LNCaP clone FGC (cell line): ENCODE results near the gene SBF1.

Experiments
- DNase-seq: peaks from one replicate; pipeline ENCODE4 v3.0.0-alpha.2; 2011; ENCODE audit warnings: low read depth
- H3K4me3 ChIP-seq: 2 replicates; pipeline ENCODE4 v1.5.1; 2011; ENCODE audit warnings: mild to moderate bottlenecking, low read depth, low read length, control low read depth
- TF ChIP-seq, protein P1 (sequence below): IDR thresholded peaks from 2 replicates; pipeline ENCODE4 v1.5.1; 2012; ENCODE audit warnings: mild to moderate bottlenecking; ENCODE audit not compliant: control insufficient read depth, insufficient read depth; ENCODE audit errors: extremely low read depth

The SBF1 gene

DNA sequence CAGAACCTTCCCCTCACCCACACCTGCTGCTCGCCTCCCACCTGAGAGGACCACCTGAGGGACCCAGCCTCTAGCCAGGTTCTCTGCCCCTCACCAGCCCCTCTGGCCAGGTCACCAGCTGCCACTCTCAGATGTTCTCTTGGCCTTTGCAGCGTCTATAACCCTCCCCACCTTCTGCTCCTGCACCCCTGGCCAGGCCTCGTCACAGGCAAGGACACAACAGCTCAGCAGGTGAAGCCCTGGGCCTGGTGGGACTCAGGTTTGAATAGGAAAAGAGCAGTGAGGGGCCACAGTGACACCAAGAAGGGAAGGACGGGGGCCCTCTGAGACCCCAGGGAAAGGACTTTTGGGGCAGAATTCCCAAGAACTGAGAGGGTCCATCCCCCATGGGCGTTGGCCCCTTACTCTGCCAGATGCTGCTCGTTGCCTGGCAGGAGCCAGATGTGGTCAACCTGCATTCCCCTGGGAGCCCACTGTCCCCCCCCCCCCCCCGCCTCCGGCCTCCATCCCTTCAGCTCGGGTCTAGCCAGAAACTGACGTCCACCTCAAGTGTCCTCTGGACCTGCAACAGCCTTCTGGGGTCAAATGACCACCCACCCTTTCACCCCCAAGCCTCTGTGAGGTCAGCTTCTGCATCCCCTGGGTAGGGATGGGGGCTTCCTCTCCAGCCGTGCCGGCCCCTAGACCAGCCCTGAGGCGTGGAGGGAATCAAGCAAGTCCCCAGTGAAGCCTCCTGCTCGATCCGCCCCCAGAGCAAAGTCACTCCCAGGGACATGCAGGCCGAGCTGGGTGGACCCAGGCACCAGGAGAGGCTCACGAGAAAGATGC, 28.7 kb downstream of the SBF1 start:
- TF ChIP-seq, protein P1, sequence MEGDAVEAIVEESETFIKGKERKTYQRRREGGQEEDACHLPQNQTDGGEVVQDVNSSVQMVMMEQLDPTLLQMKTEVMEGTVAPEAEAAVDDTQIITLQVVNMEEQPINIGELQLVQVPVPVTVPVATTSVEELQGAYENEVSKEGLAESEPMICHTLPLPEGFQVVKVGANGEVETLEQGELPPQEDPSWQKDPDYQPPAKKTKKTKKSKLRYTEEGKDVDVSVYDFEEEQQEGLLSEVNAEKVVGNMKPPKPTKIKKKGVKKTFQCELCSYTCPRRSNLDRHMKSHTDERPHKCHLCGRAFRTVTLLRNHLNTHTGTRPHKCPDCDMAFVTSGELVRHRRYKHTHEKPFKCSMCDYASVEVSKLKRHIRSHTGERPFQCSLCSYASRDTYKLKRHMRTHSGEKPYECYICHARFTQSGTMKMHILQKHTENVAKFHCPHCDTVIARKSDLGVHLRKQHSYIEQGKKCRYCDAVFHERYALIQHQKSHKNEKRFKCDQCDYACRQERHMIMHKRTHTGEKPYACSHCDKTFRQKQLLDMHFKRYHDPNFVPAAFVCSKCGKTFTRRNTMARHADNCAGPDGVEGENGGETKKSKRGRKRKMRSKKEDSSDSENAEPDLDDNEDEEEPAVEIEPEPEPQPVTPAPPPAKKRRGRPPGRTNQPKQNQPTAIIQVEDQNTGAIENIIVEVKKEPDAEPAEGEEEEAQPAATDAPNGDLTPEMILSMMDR = no peak
- DNase-seq = no peak
- no peak overlapping the region for H3K4me3 ChIP-seq

- DNase-seq = no peak
- H3K4me3 ChIP-seq = no peak overlapping the region
- TF ChIP-seq, protein P1 = no peak
These were observed 29.6 kb downstream of the SBF1 start for GRCh38 chr22:50445071-50445879.

- peak; percentile 39 for DNase-seq
- TF ChIP-seq, protein P1 = no peak
- no peak overlapping the region for H3K4me3 ChIP-seq
These were observed 30.2 kb downstream of the SBF1 start for GRCh38 chr22:50444663-50445062.

DNA sequence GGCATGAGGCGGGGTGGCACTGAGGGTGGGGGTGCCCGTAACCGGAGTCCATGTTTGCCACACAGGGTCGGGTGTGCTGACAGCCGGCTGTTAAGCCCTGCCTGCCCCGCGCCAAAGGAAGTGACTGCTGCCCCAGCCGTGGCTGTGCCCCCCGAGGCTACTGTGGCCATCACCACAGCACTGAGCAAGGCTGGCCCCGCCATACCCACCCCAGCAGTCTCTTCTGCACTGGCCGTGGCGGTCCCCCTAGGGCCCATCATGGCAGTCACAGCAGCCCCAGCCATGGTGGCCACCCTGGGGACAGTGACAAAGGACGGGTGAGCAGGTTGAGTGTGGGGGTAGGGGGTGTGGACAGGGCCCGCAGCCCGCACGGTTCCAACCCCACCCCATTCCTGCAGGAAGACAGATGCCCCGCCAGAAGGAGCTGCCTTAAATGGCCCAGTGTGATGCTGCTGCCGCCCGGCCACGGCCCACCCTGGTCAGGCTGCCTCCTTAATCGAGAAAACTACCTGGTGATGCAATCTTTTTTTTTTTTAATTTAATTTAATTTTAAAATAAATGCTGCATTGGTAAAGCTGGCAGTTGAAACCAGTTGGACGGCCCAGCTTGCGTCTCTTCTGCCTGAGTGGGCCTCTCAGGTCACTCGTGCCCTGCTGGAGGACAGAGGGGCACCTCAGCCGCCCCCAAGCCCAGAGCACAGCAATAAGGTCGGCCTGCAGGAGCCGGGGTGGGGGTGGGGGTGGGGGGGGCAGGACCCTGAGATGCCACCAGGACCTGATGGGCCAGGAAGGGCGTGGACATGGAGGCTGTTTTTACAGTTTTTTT, 30.8 kb downstream of the SBF1 start:
- no peak overlapping the region for H3K4me3 ChIP-seq
- TF ChIP-seq, protein P1 = no peak
- DNase-seq = no peak

DNA sequence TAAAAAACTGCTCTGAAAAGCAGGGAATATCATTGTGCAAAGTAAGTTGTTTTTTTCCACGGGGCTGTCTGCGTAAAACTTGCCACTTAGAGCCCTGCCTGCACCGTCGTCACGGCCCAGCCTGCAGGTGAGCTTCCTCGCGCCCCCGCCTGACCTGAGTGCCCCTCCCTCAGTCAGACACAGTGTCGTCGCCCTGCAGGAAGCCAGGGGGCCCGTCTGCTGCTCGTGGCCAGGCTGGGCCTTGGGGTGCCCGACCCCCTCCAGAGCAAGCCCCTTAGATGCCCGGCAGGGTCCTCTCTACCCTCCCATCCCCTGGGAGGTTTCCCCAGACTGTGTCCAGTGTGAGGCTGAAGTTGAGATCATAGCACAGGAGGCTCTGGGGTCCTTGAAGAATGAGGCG, 31.6 kb downstream of the SBF1 start:
- TF ChIP-seq, protein P1 = no peak
- DNase-seq = no peak
- no peak overlapping the region for H3K4me3 ChIP-seq

GRCh38 chr22:50441428-50441993, 33.3 kb downstream of the SBF1 start:
- TF ChIP-seq, protein P1 = no peak

More at GRCh38 chr22:50441428-50441993, 33.3 kb downstream of the SBF1 start:
- no peak for DNase-seq
- no peak overlapping the region for H3K4me3 ChIP-seq
